HG02885 (cell line): ENCODE measurements around the gene KRTAP9-7.
"Not testable (repeated sequence)": the region's sequence is repeated elsewhere in the genome, so short reads cannot be mapped to it uniquely, and the experiment has no call there.

ENCODE experiments used
- ATAC-seq: cut with Tn5 transposase; IDR thresholded peaks from one replicate; pipeline ENCODE4 v1.9.1; 2021; ENCODE audit warnings: mild to moderate bottlenecking; ENCODE audit not compliant: unreplicated experiment, poor library complexity

The KRTAP9-7 gene, protein sequence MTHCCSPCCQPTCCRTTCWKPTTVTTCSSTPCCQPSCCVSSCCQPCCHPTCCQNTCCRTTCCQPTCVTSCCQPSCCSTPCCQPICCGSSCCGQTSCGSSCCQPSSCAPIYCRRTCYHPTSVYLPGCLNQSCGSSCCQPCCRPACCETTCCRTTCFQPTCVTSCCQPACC

DNA sequence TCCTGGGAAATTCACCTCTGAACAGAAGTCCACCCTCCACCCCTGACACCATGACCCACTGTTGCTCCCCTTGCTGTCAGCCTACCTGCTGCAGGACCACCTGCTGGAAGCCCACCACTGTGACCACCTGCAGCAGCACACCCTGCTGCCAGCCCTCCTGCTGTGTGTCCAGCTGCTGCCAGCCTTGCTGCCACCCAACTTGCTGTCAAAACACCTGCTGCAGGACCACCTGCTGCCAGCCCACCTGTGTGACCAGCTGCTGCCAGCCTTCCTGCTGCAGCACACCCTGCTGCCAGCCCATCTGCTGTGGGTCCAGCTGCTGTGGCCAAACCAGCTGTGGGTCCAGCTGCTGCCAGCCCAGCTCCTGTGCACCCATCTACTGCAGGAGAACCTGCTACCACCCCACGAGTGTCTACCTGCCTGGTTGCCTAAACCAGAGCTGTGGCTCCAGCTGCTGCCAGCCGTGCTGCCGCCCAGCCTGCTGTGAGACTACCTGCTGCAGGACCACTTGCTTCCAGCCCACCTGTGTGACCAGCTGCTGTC is at the start of gene KRTAP9-7:
Gene KRTAP9-7, plus strand, starts transcription at position 51 of the 543 bp plus-strand sequence. Its CDS starts 0 bp downstream, at position 51.
- ATAC-seq, result not testable (repeated sequence)

DNA sequence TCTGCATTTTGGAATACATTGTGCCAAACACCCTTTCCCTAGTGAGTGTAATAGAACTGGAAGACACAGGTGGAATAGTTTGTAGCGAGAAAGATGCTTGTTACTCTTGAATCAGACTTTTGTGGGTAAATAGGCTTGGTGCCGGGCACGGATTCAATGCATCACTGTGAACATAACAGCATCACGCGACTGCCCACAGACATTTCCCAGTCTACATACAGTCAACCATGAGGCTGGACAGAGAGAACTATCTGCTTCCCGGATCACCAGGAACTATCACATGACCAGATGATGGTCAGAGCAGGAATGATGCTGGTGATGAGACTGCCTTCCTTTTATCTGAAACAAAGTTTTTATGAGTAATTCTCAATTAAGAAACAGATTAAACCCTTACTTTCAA is 49.4 kb upstream of the KRTAP9-7 start:
- ATAC-seq, result no peak

DNA sequence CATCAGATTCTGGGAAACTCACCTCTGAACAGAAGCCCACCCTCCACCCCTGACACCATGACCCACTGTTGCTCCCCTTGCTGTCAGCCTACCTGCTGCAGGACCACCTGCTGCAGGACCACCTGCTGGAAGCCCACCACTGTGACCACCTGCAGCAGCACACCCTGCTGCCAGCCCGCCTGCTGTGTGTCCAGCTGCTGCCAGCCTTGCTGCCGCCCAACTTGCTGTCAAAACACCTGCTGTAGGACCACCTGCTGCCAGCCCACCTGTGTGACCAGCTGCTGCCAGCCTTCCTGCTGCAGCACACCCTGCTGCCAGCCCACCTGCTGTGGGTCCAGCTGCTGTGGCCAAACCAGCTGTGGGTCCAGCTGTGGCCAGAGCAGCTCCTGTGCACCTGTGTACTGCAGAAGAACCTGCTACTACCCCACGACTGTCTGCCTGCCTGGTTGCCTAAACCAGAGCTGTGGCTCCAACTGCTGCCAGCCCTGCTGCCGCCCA is 48.9 kb upstream of the KRTAP9-7 start, which contains the start of gene KRTAP9-2:
Gene KRTAP9-2, plus strand, starts transcription at position 51 of the 498 bp plus-strand sequence. Its CDS starts 7 bp downstream, at position 58.
- not testable (repeated sequence) for ATAC-seq

DNA sequence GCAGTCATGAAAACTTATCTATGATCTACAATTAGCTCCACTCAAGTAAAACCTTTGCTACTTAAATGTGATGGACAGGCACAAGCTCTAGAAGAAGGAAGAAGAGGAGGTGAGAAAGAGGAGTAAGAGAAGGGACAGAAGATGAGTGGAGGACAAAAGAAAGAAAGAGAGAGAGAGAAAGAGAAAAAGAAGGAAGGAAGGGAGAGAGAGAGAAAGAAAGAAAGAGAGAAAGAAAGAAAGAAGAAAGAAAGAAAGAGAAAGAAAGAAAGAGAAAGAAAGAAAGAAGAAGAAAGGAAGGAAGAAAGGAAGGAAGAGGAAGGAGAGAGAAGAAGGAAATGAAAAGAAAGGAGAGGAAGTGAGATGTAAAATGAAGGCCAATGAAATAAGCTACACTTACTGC is 45.4 kb upstream of the KRTAP9-7 start:
- ATAC-seq, result no peak

DNA sequence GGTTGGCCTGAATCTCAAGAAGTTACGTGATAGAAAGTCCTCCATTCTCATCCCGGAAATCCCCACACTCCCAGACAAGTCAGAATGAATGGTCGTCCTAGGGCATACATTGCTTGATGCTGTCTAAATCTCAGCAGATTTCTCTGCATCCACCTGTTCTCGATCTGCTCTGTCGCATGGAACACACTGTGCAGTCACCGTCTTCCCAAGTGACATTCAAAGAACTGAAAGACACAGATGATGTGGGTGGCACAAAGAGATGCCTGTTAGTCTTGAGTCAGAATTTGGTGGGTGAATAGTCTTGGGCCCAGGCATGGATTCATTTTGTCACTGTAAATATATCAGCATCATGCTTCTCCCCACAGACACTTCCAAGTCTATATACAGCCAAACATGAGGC is 43.8 kb upstream of the KRTAP9-7 start:
- ATAC-seq, result no peak

DNA sequence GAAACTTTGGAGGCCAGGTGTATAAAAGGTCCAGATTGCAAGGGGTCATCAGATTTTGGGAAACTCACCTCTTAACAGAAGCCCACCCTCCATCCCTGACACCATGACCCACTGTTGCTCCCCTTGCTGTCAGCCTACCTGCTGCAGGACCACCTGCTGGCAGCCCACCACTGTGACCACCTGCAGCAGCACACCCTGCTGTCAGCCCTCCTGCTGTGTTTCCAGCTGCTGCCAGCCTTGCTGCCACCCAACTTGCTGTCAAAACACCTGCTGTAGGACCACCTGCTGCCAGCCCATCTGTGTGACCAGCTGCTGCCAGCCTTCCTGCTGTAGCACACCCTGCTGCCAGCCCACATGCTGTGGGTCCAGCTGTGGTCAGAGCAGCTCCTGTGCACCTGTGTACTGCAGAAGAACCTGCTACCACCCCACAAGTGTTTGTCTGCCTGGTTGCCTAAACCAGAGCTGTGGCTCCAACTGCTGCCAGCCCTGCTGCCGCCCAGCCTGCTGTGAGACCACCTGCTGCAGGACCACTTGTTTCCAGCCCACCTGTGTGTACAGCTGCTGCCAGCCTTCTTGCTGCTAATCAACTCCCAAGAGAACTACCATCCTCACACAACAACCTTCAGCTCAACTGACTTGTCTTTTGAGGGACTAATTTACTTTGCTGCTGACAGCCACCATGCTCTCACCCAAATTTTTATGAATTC is 42.9 kb upstream of the KRTAP9-7 start, which contains the start of gene KRTAP9-3:
Gene KRTAP9-3, plus strand, starts transcription at position 51 of the 707 bp plus-strand sequence. Its CDS starts 53 bp downstream, at position 104.
- ATAC-seq, result not testable (repeated sequence)

DNA sequence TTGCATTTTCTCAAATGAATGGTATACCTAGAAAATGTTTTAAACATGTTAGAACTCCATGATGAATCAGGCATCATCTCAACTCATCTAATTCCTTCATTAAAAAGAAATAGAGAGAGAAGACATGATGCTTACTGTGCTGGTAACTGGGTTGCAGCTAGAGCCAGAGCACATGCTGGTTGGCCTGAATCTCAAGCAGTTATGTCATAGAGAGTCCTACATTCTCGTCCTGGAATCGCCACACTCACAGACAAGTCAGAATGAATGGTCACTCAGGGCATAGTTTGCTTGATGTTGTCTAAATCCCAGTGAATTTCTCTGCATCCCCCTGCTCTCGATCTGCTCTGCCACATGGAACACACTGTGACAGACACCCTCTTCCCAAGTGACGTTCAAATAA is 38.4 kb upstream of the KRTAP9-7 start:
- not testable (repeated sequence) for ATAC-seq

DNA sequence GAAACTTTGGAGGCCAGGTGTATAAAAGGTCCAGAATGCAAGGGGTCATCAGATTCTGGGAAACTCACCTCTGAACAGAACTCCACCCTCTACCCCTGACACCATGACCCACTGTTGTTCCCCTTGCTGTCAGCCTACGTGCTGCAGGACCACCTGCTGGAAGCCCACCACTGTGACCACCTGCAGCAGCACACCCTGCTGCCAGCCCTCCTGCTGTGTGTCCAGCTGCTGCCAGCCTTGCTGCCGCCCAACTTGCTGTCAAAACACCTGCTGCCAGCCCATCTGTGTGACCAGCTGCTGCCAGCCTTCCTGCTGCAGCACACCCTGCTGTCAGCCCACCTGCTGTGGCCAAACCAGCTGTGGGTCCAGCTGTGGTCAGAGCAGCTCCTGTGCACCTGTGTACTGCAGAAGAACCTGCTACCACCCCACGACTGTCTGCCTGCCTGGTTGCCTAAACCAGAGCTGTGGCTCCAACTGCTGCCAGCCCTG is 37.5 kb upstream of the KRTAP9-7 start, which contains the start of gene KRTAP9-8:
Gene KRTAP9-8, plus strand, starts transcription at position 51 of the 489 bp plus-strand sequence. Its CDS starts 53 bp downstream, at position 104.
- ATAC-seq, result not testable (repeated sequence)

DNA sequence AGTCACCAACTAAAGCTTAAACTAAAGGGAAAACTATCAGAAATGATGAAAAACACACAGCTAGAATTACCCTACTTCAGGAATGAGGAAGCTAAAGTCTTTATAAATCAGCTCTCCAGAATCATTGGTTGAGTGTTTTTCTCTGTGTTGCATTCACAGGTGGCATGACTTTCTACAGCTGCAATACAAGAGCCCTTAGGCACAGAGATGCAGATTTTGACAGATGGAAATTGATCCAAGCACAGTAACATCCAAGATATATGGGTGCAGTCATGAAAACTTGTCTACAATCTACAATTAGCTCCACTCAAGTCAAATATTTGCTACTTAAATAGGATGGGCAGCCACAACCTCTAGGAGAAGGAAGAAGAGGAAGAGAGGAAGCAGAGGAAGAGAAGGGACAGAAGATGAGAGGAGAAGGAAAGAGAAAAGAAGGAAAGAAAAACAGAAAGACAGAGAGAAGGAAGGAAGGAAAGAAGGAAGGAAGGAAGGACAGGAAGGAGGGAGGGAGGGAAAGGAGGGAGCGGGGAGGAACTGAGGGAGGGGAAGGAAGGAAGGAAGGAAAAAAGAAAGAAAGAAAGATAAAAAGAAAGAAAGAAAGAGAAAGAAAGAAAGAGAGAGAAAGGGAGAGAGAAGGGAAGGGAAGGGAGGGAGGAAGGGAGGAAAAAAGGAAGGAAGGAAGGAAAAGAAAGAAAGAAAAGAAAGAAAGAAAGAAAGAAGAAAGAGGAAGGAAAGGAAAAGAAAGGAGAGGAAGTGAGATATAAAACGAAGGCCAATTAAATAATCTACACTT is 28.3 kb upstream of the KRTAP9-7 start:
- ATAC-seq, result not testable (repeated sequence)

DNA sequence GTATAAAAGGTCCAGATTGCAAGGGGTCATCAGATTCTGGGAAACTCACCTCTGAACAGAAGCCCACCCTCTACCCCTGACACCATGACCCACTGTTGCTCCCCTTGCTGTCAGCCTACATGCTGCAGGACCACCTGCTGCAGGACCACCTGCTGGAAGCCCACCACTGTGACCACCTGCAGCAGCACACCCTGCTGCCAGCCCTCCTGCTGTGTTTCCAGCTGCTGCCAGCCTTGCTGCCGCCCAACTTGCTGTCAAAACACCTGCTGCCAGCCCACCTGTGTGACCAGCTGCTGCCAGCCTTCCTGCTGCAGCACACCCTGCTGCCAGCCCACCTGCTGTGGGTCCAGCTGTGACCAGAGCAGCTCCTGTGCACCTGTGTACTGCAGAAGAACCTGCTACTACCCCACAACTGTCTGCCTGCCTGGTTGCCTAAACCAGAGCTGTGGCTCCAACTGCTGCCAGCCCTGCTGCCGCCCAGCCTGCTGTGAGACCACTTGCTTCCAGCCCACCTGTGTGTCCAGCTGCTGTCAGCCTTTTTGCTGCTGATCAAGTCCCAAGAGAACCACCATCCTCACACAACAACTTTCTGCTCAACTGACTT is 25.8 kb upstream of the KRTAP9-7 start, which contains the start of gene KRTAP9-4:
Gene KRTAP9-4, plus strand, starts transcription at position 51 of the 604 bp plus-strand sequence. Its CDS starts 34 bp downstream, at position 85.
- not testable (repeated sequence) for ATAC-seq

DNA sequence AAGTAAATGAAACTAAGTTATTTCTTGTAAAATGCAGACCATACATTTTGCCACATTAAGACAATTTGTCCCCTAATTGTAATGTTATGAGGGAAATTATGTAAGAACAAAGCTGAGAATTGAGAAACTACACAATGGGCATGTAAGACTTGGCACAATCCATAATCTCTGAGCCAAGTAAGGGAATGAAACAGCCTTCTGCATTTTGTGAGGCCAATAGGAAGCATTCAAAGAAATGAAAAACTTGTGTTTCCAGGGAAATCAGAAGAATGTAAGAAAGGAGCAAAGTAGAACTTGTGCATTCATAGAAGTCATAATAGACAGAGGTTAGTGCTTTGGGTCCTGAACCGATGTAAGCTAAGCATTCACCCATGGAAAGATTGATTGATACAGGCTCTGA is 24.2 kb upstream of the KRTAP9-7 start:
- ATAC-seq, result no peak

DNA sequence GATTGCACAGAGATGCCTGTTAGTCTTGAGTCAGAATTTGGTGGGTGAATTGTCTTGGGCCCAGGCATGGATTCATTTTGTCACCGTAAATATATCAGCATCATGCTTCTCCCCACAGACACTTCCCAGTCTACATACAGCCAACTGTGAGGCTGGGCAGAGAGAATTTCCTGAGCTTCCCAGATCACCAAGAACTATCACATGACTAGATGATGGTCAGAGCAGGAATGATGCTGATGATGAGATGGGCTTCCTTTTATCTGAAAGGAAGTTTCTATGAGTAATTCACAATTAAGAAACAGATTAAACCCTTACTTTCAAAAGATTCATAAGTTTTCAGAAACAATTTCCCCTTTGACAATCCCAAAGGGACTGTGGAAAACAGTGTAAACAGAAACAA is 20.6 kb upstream of the KRTAP9-7 start:
- no peak for ATAC-seq

DNA sequence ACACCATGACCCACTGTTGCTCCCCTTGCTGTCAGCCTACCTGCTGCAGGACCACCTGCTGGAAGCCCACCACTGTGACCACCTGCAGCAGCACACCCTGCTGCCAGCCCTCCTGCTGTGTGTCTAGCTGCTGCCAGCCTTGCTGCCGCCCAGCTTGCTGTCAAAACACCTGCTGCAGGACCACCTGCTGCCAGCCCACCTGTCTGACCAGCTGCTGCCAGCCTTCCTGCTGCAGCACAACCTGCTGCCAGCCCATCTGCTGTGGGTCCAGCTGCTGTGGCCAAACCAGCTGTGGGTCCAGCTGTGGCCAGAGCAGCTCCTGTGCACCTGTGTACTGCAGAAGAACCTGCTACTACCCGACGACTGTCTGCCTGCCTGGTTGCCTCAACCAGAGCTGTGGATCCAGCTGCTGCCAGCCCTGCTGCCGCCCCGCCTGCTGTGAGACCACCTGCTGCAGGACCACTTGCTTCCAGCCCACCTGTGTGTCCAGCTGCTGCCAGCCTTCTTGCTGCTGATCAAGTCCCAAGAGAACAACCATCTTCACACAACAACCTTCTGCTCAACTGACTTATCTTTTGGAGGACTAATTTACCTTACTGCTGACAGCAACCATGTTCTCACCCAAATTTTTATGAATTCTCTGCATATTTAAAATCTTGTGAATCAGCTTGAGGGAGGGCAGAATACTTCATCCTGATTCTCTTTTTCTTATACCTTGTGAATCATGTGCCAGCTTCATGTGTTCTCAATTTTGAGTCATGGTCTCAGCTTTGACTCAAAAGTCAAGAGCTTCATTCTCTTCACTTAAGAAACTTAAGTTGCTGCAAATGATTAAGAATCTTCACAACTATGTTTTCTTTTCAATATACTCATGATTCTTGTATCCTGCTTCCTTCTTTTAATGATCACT is 19.9 kb upstream of the KRTAP9-7 start, which contains the start of gene KRTAP9-9:
Gene KRTAP9-9, plus strand, starts transcription at position 4 of the 910 bp plus-strand sequence.
- ATAC-seq, result not testable (repeated sequence)

DNA sequence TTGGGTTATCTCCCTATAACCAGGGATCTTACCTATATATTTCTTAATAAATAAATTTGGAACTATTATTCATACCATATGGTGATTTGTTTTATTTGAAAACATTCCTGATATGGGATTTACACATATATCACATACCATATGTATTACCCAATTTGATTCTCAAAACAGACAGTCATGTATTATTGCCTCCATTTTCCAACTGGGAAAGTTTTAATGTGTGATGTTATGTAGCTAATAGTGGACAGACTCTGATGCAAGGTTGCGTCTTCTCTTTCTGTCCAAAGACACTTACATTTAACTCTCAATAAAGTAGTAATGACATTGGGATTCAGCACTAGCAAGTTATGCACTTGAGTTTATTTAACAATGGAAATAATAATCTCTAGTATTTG is 19.2 kb upstream of the KRTAP9-7 start:
- no peak for ATAC-seq

DNA sequence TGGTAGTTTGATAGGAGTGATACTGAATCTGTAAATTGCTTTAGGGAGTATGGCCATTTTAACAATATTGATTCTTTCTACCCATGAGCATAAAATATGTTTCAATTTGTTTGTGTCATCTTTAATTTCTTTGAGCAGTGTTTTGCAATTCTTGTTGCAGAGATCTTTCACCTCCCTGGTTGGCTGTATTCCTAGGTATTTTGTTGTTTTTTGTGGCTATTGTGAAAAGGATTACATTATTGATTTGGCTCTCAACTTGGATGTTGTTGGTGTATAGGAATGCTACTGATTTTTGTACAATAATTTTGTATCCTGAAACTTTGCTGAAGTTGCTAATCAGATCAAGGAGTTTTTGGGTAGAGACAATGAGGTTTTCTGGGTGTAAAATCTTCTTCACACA is 17.1 kb upstream of the KRTAP9-7 start:
- ATAC-seq, result no peak

DNA sequence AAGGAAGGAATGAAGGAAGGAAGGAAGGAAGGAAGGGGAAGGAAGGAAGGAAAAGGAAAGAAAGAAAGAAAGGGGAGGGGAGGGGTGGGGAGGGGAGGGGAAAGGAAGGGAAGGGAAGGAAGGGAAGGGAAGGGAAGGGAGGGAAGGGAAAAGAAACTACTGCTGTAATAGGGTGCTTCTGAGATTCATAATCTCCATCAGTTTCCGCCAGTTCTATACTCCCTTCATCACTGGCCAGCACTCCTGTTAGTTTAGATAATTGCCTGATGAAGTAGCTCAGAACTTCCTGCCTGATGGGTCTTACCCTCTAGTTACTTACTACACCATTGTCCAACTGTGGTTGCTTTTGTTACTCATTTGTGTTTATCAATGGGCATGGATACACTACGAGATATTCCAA is 12.3 kb upstream of the KRTAP9-7 start:
- ATAC-seq, result no peak

DNA sequence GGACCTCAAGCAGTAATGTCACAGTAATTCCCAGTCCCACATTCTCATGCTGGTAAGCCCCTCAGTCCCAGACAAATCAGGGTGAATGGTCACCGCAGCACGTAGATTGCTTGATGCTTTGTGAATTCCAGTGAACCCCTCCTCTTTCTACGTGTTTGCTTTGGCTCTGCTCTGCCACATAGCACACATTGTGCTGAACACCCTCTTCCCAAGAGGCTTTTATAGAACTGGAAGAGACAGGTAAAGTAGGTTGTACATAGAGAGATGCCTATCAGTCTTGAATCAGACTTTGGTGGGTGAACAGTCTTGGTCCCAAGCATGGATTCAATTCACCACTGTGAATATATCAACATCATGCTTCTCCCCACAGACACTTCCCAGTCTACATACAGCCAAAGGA is 10.9 kb upstream of the KRTAP9-7 start:
- ATAC-seq, result no peak

DNA sequence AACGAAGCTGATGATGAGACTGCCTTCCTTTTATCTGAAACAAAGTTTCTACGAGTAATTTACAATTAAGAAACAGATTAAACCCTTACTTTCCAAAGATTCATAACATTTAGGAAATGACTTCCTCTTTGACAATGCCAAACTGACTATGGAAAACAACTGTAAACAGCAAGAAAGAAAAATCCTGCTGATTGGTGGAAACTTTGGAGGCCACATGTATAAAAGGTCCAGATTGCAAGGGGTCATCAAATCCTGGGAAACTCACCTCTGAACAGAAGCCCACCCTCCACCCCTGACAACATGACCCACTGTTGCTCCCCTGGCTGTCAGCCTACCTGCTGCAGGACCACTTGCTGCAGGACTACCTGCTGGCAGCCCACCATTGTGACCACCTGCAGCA is 10.4 kb upstream of the KRTAP9-7 start, which contains the start of gene KRTAP9-6:
Gene KRTAP9-6, plus strand, starts transcription at position 301 of the 400 bp plus-strand sequence. Its CDS starts 0 bp downstream, at position 301.
- ATAC-seq, result no peak
